Activated CD4-positive, alpha-beta T cell treated with anti-CD3 and anti-CD28 coated beads, Interleukin-2, amount 50 U/mL, for 1 hour (primary cell): Measurements from ENCODE around the gene RHOH.
A peak's percentile ranks its signal among the peaks of the same experiment; 100 is the strongest.

Experiments used
- DNase-seq: peaks from one replicate; pipeline ENCODE4 v3.0.0-alpha.2; 2020

The RHOH gene

DNA sequence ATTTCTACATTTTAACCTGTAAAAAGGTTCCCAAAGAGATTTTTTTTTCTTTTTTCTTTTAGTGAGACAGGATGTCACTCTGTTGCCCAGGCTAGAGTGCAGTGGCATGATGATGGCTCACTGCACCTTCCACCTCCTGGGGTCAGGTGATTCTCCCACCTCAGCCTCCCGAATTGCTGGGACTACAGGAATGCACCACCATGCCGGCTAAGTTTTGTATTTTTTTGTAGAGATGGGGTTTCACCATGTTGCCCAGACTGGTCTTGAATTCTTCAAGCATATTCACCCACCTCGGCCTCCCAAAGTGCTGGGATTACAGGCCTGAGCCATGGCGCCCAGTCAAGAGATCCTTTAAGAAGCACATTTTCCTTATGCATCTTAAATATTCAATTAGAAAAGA lies 12.6 kb downstream of the RHOH start:
- no peak for DNase-seq

- no peak for DNase-seq
Observed at GRCh38 chr4:40210776-40211175, 13.9 kb downstream of the RHOH start.

DNA sequence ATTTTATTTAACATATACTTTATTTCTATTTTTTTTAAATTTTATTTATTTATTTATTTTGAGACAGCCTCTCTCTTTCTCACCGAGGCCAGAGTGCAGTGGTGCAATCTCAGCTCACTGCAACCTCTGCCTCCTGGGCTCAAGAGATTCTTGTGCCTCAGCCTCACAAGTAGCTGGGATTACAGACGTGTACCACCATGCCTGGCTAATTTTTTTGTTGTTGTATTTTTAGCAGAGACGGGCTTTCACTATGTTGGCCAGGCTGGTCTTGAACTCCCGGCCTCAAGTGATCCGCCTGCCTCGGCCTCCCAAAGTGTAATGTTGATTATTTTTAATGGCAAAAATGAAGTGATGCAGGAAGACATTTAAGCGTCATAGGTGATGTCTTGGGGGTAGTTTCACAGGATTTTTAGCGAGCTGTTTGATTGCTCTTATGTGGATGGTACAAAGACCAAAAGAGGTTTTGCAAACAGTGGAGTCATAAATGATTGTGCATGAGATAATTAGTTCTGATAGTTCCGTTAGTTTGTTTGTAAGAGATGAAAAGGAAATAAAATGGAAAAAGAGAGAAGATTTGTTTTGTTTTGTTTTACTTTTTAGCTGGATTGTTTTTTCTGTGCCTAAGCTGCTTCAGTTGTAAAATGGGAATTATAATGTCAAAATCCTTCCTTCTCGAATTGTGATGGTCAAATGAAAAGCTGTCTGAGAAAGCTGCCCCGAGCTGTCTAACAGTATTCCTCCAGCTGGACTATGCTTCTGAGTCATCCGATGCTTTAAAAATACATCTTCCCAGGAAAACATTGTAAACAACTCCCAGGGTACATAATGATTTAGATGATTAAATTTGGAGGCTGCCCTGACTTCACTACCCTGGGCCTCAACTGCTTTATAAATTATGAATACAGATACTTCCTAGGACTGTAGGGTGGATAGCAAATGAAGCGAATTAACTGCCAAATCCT lies 14.7 kb downstream of the RHOH start:
- no peak for DNase-seq

DNA sequence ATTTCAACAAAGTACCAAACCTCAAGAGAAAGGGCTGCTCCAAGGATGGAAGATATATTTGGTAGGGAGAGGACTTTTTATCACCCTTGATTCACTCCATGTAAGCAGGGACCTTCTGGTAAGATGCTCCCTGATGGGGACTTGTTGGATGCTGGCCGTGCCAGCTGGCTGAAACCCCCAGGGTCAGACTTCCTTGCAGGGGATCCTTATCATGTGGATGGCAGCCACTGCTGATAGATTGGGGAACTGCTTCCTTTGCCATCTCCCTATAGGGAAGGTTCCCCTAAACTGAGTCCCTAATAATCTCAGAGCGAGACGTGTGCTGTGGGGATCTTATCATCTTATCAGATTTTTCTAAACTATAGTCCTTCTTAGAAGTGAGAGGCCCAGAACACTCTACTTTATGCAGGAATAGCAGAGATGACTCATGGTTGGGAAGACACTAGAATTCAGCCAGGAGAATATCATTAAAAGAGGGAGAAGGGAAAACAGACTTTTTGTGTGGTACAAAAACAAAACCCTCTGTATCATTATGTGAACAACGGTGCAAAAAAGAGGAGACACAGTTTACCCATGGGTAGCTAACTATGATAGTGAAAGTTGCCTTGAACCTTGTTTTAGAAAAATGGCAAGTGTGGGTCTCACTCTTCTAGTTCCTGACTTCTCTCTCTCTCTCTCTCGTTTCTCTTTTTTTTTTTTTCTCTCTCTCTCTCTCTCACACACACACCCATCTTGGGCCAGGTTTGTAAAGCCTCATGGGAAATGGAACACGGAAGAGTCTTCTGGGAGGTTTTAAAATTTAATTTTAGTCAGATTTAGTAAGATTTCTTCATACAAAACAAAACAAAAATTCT lies 16.1 kb downstream of the RHOH start:
- DNase-seq: no peak

- peak; percentile 65 for DNase-seq
Observed at GRCh38 chr4:40214038-40214437, 17.2 kb downstream of the RHOH start.

GRCh38 chr4:40214661-40215418 lies 18.0 kb downstream of the RHOH start:
- DNase-seq: no peak

- no peak for DNase-seq
Observed at GRCh38 chr4:40216622-40217366, 20.0 kb downstream of the RHOH start.

DNA sequence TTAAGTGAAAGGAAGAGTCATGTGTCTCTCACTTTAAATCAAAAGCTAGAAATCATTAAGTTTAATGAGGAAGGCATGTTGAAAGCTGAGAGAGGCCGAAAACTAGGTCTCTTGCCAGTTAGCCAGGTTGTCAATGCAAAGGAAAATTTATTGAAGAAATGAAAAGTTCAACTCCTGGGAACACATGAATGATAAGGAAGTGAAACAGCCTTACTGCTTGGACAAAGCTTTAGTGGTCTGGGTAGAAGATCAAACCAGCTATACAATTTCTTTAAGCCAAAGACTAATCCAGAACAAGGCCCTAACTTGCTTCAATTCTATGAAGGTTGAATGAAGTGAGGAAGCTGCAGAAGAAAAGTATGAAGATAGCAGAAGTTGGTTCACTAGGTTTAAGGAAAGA lies 24.9 kb downstream of the RHOH start:
- no peak for DNase-seq

GRCh38 chr4:40223343-40223742 lies 26.5 kb downstream of the RHOH start:
- no peak for DNase-seq

DNA sequence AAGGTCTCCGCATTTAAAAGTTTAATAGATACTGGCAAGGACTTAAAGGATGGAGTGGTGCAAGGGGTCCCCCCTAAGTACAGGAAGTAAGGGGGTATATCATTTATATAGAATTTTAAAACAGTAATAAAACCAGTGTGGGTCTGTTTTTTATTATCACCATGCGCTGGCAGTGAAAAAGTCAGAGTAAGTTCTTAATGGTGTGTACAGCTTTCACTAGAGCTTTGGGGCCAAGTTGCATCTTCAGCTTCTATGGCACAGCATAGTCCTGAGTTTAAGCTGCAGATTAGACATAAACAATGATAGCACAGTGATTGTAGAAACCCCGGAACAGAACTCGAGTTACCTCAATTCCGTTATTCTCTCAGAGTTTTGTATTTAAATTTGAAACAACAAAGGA lies 27.6 kb downstream of the RHOH start:
- no peak for DNase-seq

- no peak for DNase-seq
Observed at GRCh38 chr4:40225497-40225896, 28.7 kb downstream of the RHOH start.

- no peak for DNase-seq
Observed at GRCh38 chr4:40227284-40227683, 30.5 kb downstream of the RHOH start.

DNA sequence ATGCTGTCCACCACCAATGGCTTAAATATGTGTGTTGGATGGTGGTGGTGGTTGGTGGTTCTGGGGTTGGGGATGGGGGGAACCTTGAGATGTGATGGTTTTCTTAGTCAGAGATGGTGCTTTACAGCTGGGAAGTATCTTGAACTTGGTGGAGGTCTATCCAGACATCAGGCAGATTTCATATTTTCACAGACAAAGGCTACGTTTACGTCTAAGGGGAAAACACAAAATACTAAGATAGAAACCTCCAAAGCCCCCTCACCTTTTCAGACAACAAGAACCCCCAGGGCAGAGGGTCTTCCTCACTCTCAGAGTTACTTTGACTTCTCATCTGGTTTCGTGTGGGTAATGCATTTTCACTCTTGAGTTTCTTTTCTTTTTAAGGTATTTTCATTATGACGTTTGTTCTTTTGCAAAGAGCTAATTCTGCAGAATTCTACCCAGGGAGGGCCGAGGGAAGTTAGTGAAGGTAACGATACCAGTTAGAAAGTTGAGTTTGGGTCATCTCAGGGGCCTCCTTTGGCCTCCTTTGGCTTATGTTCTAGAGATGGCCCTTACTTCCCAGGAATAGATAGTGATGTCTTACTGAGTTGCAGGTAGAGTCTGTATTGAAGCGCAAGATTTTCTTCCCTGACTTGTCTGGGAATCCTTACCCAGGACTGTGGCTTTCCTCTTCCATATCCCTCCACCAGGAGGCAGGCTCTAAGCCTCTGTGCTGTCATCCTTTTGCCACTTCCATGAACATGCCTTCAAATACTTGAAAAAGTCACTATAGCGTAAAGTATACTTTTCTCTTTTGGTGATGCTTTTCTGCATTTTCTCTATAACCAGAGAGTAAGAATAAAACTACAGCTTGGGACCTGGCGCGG lies 31.9 kb downstream of the RHOH start:
- DNase-seq: no peak

DNA sequence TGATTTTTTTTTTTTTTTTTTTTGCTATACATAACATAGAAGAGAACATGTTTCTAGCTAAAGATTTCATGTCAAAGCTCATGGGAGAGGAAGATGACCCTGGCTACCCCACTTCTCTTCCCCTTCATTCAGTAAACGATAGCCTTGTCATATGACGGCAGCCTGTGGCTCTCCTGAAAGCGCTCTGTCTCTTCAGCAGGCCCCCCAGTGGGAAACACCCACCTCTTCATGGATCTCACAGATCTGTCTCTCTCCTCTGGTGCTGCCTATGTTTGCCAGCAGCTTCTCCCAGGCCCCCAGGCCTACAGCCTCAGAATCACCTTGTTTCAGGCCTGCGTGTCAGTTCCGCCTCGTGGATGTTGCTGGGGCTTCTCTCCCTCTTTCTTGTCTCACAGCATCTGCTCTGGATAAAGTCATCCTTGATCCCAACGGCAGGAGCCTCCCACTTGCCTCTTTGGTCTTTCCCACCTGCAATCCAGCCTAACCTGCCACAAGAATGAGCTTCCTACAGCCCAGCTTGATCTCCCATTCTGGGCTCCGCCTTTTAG lies 34.6 kb downstream of the RHOH start:
- no peak for DNase-seq

DNA sequence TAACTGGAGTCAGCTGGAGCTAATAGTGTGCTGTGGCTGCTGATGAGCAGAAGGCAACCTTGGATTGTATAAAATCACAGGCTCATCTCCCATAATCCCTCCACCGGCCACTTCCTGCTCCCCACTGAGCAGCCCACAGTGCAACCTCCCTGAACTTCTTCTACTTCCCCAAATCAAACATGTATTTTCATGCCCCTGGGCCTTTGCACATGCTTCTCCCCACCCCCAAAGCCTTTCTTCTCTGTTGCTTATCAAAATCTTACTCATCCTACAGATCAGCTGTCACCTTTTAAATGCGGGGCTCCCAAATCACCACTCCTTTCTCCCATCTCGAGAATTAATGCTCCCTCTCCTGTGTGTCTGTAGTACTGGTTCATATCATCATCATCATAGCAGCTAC lies 35.8 kb downstream of the RHOH start:
- no peak for DNase-seq

DNA sequence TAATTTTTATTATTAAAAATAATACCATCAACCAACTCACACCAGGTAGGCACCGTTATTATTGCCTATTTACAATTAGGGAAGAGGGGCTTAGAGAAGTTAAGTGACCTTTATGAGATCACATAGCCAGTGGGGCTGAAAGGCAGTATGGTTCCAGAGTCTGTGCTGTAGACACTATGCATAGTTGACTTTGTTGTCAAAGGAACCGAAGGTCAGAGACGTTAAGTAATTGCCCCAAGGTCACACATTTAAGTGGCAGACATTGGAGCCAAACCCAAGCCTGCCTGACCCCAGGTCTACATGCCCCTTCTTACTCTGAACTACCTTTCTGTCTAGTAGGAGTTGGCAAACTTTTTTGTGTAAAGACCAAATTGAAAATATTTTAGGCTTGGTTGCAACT lies 36.4 kb downstream of the RHOH start:
- no peak for DNase-seq

DNA sequence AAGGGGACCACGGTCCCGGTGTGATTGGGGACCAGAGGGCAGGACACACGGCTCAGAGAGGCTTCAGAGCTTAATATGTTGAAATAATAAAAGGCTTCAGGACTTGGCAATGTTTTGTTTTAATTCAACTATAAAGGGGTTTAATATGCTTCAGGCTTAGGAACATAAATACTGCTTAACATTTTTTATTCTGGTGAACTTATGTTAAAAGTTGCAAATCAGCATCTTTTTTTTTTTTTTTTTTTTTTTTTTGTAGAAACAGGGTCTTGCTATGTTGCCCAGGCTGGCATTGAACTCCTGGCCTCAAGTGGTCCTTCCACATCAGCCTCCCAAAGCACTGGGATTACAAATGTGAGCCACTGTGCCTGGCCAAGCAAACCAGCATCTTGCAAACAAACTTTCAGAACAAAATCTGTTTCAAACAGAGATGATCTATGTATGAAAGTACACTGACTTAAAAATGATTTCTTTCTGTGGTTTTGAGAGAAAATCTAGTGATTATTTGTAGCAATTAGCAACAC lies 37.7 kb downstream of the RHOH start:
- DNase-seq: no peak

GRCh38 chr4:40238008-40238699 lies 41.3 kb downstream of the RHOH start:
- no peak for DNase-seq

DNA sequence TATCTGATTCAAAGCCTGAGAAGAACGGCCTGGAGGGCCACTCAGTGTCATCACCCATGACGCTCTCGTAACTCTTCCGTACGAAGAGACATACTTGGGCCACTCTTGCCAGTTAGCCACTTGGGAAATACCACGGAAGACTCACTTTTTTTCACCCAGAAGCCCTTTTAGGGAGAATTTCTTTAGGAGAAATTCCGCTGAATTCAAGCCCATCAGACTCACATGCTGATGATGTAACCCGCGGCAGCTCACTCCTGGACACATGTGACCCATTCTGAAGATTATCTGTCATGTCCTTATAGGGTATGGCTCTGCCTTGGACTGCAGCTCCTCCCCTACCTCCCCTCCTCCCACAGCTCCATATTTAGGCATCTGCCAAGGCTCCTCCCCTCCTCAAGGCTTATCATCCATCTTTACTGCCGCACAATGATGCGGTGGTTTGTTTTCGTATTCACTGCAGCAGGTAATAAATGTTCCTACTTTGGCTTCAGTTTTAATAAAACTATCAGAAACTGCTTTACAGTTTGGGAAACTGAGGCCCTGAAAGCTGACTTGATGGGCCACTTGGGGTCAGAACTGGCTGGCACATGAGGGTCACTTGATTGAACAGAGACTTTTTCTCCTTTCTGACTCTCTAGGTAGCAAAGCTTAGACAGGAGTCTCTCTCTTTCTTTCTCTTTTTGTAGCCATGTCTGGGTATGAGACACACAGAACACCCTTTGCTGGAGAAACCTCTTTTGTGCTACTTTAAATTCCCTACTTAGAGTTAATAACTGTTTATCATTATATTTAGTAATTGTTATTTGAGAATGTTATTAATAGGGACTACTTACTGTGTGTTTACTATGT lies 42.1 kb downstream of the RHOH start:
- peak; percentile 71 for DNase-seq
